Gastroesophageal sphincter (tissue), 4 donors: ENCODE data around the gene ATF3. TPM values are rescaled to one million over a fixed set of nuclear protein-coding genes. Genes with fewer than 3 reads are reported as not detected.
"Not testable (repeated sequence)": the region's sequence is repeated elsewhere in the genome, so short reads cannot be mapped to it uniquely, and the experiment has no call there.

Experiments
- ATAC-seq: fragments of 150-250 bp; one replicate; pipeline ENCODE4 v1.9.1; 2016; ENCODE audit warnings: mild to moderate bottlenecking, moderate library complexity
- H3K27ac ChIP-seq, 4 donors: fragments of 200-600 bp; sonication (generic) in 3 of 4; 1 replicate in 3 of 4; 2 replicates in 1 of 4; pipeline ENCODE4 v1.5.1; 2016 to 2019
- H3K27me3 ChIP-seq: fragments of 200-600 bp; sonication (generic); one replicate; pipeline ENCODE4 v1.5.1; 2019
- H3K36me3 ChIP-seq, 2 donors: fragments of 200-600 bp; sonication (generic); one replicate each; pipeline ENCODE4 v1.5.1; 2019; ENCODE audit warnings: control low read depth in 1 of 2
- H3K4me1 ChIP-seq, 3 donors: fragments of 200-600 bp; sonication (generic); 1 replicate in 2 of 3; 2 replicates in 1 of 3; pipeline ENCODE4 v1.5.1; 2016 to 2019; ENCODE audit warnings: control low read depth in 2 of 3
- H3K4me3 ChIP-seq, 2 donors: fragments of 200-600 bp; sonication (generic); one replicate each; pipeline ENCODE4 v1.5.1; 2019; ENCODE audit warnings: mild to moderate bottlenecking in 1 of 2, moderate library complexity in 1 of 2
- H3K9me3 ChIP-seq, 3 donors: fragments of 200-600 bp; sonication (generic); one replicate each; pipeline ENCODE4 v1.5.1; 2017 to 2019; ENCODE audit warnings: control low read depth in 2 of 3
- EP300 ChIP-seq: sonication (generic); formaldehyde crosslinking; IDR thresholded peaks from one replicate; pipeline ENCODE4 v1.6.1; 2017; ENCODE audit warnings: antibody characterized with exemption, mild to moderate bottlenecking
- POLR2A ChIP-seq, 2 donors: fragments of 450-650 bp; IDR thresholded peaks; one replicate each; pipeline ENCODE4 v1.6.1; 2017; ENCODE audit warnings: antibody characterized with exemption in 2 of 2, mild to moderate bottlenecking in 2 of 2, moderate library complexity in 1 of 2
- POLR2AphosphoS5 ChIP-seq: sonication (generic); formaldehyde crosslinking; IDR thresholded peaks from one replicate; pipeline ENCODE4 v1.6.1; 2017; ENCODE audit warnings: antibody characterized with exemption
- WGBS, 2 donors: methylation state at CpG; one replicate each; pipeline ENCODE4 v1.1.5; 2018; ENCODE audit warnings: low coverage in 1 of 2; 5-methylcytosine and 5-hydroxymethylcytosine counted together
- total RNA-seq, 4 donors: library from RNA; depleted of rRNA; stranded (reverse); fragments of >200 nt; gene quantifications; one replicate each; pipeline ENCODE4 v1.1.0, GENCODE V29; 2016
- TF ChIP-seq, protein P1 (sequence below), 4 experiments: fragments of 200-600 bp in 2 of 4; fragments of 450-650 bp in 2 of 4; sonication (generic) in 1 of 4; IDR thresholded peaks; one replicate each; pipeline ENCODE4 v1.5.1; 2017 to 2019; ENCODE audit warnings: antibody characterized with exemption in 4 of 4, mild to moderate bottlenecking in 2 of 4, moderate library complexity in 2 of 4

Gene ATF3
- total RNA-seq, 4 donors from 2014 or later = 4.0 to 17.2 (median 9.4) TPM

DNA sequence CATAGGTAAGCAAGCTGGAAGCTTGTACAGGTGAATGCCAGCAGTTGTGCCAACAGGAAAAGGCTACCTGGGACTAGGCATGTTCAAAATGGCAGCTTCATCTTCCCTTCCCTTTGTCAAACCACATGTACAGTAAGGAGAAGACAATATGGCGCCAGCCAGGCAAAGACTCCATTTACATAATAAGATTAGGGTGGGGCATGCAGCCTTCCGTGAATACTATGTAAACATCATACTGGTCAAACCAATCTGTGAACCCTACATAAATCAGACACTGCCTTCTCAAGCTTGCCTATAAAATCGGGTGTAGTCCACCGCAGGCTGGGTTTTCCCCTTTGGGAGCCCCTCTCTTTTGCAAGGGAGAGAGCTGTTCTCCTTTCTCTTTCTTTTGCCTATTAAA is 24.6 kb downstream of the ATF3 start:
- H3K9me3 ChIP-seq = peaks cover 0 to 6% (median 0%) of the 10 kb centered on the region in 3 donors
- peaks cover 0 to 28% (median 8%) of the 10 kb centered on the region in 3 donors for H3K4me1 ChIP-seq
- no peaks in the 10 kb centered on the region for H3K27me3 ChIP-seq
- 80 to 85% methylated on average over 4 of the region's 4 CpGs for WGBS, 2 donors
- TF ChIP-seq, protein P1, sequence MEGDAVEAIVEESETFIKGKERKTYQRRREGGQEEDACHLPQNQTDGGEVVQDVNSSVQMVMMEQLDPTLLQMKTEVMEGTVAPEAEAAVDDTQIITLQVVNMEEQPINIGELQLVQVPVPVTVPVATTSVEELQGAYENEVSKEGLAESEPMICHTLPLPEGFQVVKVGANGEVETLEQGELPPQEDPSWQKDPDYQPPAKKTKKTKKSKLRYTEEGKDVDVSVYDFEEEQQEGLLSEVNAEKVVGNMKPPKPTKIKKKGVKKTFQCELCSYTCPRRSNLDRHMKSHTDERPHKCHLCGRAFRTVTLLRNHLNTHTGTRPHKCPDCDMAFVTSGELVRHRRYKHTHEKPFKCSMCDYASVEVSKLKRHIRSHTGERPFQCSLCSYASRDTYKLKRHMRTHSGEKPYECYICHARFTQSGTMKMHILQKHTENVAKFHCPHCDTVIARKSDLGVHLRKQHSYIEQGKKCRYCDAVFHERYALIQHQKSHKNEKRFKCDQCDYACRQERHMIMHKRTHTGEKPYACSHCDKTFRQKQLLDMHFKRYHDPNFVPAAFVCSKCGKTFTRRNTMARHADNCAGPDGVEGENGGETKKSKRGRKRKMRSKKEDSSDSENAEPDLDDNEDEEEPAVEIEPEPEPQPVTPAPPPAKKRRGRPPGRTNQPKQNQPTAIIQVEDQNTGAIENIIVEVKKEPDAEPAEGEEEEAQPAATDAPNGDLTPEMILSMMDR (IDR thresholded peaks at IDR 0.05) = no peak
- no peak for TF ChIP-seq POLR2A (IDR thresholded peaks at IDR 0.05)
- no peak for TF ChIP-seq POLR2AphosphoS5
- no peak for TF ChIP-seq EP300
- no peak overlapping the region for H3K4me3 ChIP-seq
- ATAC-seq = no peak
- no peaks in the 10 kb centered on the region for H3K36me3 ChIP-seq
- H3K27ac ChIP-seq = no peak overlapping the region

GRCh38 chr1:212634252-212634651 is 25.7 kb downstream of the ATF3 start:
- Histone ChIP-seq H3K36me3 (no peaks in the 10 kb centered on the region), H3K4me1 (peaks cover 0 to 28% (median 8%) of the 10 kb centered on the region in 3 donors), H3K9me3 (peaks cover 0 to 6% (median 0%) of the 10 kb centered on the region in 3 donors), H3K27ac (no peak overlapping the region), H3K4me3 (no peak overlapping the region), H3K27me3 (no peaks in the 10 kb centered on the region)
- no peak for ATAC-seq
- no peak for TF ChIP-seq POLR2A (IDR thresholded peaks at IDR 0.05)
- no peak for TF ChIP-seq POLR2AphosphoS5
- no peak for TF ChIP-seq EP300
- TF ChIP-seq, protein P1 (IDR thresholded peaks at IDR 0.05) = no peak
- 90 to 94% methylated on average over 2 of the region's 2 CpGs for WGBS, 2 donors

DNA sequence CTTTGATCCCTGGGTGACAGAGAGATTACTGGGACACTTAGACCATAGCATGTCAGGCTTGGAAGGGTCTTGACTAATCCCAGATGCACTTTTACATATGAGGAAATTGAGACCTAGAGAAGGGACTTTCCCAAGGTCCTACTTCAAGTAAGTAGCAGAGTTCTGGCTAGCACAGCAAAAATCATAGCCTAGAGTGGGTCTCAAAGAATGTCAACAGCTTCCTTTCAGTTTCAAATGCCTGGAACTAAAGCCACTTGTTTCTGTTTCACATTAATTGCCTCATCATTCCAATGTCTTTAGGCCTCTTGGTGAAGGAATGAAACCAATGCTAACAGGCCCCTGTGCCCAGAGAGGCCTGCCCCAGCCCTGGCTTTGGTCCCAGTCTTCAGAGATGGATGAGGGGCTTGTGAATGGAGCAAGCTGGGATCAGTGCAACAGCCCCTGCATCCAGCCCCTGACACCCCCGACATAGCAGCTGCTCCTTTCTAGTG is 26.6 kb downstream of the ATF3 start:
- Histone ChIP-seq H3K27ac (peak overlapping the region in 3 of 4 donors; percentile 64 to 74 (median 71)), H3K4me3 (no peak overlapping the region), H3K9me3 (peaks cover 0 to 6% (median 0%) of the 10 kb centered on the region in 3 donors), H3K4me1 (peaks cover 0 to 27% (median 8%) of the 10 kb centered on the region in 3 donors), H3K27me3 (no peaks in the 10 kb centered on the region), H3K36me3 (no peaks in the 10 kb centered on the region)
- no peak for ATAC-seq
- no CpG with 5 or more reads among the region's 1 CpG for WGBS, 2 donors
- TF ChIP-seq POLR2A (IDR thresholded peaks at IDR 0.05) (no peak), POLR2AphosphoS5 (no peak), EP300 (no peak)
- TF ChIP-seq, protein P1 (IDR thresholded peaks at IDR 0.05) = no peak

DNA sequence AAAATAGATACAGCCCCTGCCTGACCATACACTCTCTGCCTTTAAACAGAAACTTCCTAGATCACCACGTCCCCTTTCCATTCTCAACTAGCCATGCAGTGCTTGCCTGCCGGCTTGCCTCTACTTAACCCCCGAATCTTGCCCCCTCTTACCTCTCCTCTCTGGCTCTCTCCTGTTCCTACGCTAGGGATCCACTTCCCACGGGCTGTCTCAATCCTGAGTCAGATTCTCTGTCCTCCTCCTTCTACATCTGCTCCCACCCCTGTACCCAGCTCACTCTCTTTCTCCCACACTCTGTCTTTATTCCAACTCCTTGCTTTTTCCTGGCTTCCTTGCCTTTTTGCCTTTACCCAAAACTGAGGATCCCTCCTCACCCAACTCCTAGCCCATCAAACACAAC is 29.3 kb downstream of the ATF3 start:
- Histone ChIP-seq H3K4me3 (peak overlapping the region in 1 of 2 donors; percentile 17), H3K27me3 (no peaks in the 10 kb centered on the region), H3K9me3 (peaks cover 0 to 16% (median 0%) of the 10 kb centered on the region in 3 donors), H3K36me3 (no peaks in the 10 kb centered on the region), H3K4me1 (peaks cover 0 to 23% (median 8%) of the 10 kb centered on the region in 3 donors), H3K27ac (peak overlapping the region in 3 of 4 donors; percentile 61 to 71 (median 64))
- ATAC-seq = no peak
- TF ChIP-seq EP300 (no peak), POLR2A (IDR thresholded peaks at IDR 0.05) (no peak), POLR2AphosphoS5 (no peak)
- TF ChIP-seq, protein P1 (IDR thresholded peaks at IDR 0.05) = no peak
- 64 to 70% methylated on average over 5 of the region's 5 CpGs for WGBS, 2 donors

GRCh38 chr1:212638492-212639151 is 30.1 kb downstream of the ATF3 start:
- Histone ChIP-seq H3K36me3 (no peaks in the 10 kb centered on the region), H3K9me3 (peaks cover 0 to 16% (median 0%) of the 10 kb centered on the region in 3 donors), H3K27me3 (no peaks in the 10 kb centered on the region), H3K4me1 (peaks cover 0 to 23% (median 8%) of the 10 kb centered on the region in 3 donors), H3K27ac (peak overlapping the region in 3 of 4 donors; percentile 61 to 71 (median 64)), H3K4me3 (peak overlapping the region in 1 of 2 donors; percentile 17)
- 37 to 48% methylated on average over 4 of the region's 4 CpGs for WGBS, 2 donors
- TF ChIP-seq, protein P1 (IDR thresholded peaks at IDR 0.05) = no peak
- peak; percentile 34 for TF ChIP-seq POLR2AphosphoS5
- ATAC-seq = no peak

- H3K4me3 ChIP-seq, H3K36me3 ChIP-seq, H3K27me3 ChIP-seq, ATAC-seq: not testable (repeated sequence)
- peaks cover 0 to 23% (median 8%) of the 10 kb centered on the region in 3 donors for H3K4me1 ChIP-seq
- no CpG with 5 or more reads among the region's 2 CpGs for WGBS, 2 donors
- H3K9me3 ChIP-seq = peaks cover 0 to 12% (median 0%) of the 10 kb centered on the region in 3 donors
- peak overlapping the region in 3 of 4 donors; percentile 7 to 71 (median 57) for H3K27ac ChIP-seq
Observed at GRCh38 chr1:212639524-212639923, 31.0 kb downstream of the ATF3 start.
